ENCODE data around the gene PSMB5.

GRCh38 chr14:23000860-23001259, 33.8 kb downstream of the PSMB5 start:
- no peak for TF ChIP-seq CTCF (IDR thresholded peaks at IDR 0.05)
- TF ChIP-seq POLR2A (IDR thresholded peaks at IDR 0.05), result no peak
- TF ChIP-seq POLR2AphosphoS5 (IDR thresholded peaks at IDR 0.05; ENCODE audit: insufficient read depth in 1 of 2, low read depth in 1 of 2), result no peak
